GM18858 (cell line): ENCODE measurements around the gene UBE2I.

Experiments
- ATAC-seq: cut with Tn5 transposase; IDR thresholded peaks from one replicate; pipeline ENCODE4 v1.9.1; 2021; ENCODE audit not compliant: unreplicated experiment

UBE2I gene

GRCh38 chr16:1355591-1355990, 46.2 kb downstream of the UBE2I start:
- ATAC-seq = no peak

GRCh38 chr16:1356061-1356900, 46.8 kb downstream of the UBE2I start:
- ATAC-seq = no peak

- ATAC-seq = no peak
Measured at GRCh38 chr16:1357906-1358566, 48.6 kb downstream of the UBE2I start.

GRCh38 chr16:1361685-1362360, 52.4 kb downstream of the UBE2I start:
- ATAC-seq = no peak

- no peak for ATAC-seq
Measured at GRCh38 chr16:1362807-1363206, 53.4 kb downstream of the UBE2I start.

GRCh38 chr16:1363501-1364041, 54.1 kb downstream of the UBE2I start:
- no peak for ATAC-seq

GRCh38 chr16:1364510-1364909, 55.1 kb downstream of the UBE2I start:
- ATAC-seq = no peak

- no peak for ATAC-seq
Measured at GRCh38 chr16:1366060-1366711, 56.8 kb downstream of the UBE2I start.

- ATAC-seq = no peak
Measured at GRCh38 chr16:1366712-1367299, 57.4 kb downstream of the UBE2I start.

GRCh38 chr16:1367486-1368174, 58.2 kb downstream of the UBE2I start:
- ATAC-seq = no peak

GRCh38 chr16:1371054-1371978, 61.9 kb downstream of the UBE2I start:
- ATAC-seq = no peak

GRCh38 chr16:1372292-1372950, 63.0 kb downstream of the UBE2I start:
- ATAC-seq = no peak

GRCh38 chr16:1374418-1375297, 65.2 kb downstream of the UBE2I start:
- ATAC-seq = no peak

- ATAC-seq = no peak
Measured at GRCh38 chr16:1375298-1375640, 65.8 kb downstream of the UBE2I start.

GRCh38 chr16:1375741-1376410, 66.4 kb downstream of the UBE2I start:
- ATAC-seq = no peak
